Prostate gland (tissue), 2 donors: ENCODE results near the gene SLC9C1. TPM values are rescaled to one million over a fixed set of nuclear protein-coding genes. Genes with fewer than 3 reads are reported as not detected.

Experiments used
- DNase-seq: peaks from one replicate; pipeline ENCODE4 v3.0.0-alpha.2; 2019; ENCODE audit warnings: low spot score
- H3K27ac ChIP-seq, 2 donors: fragments of 200-600 bp; sonication (generic); 2 replicates each; pipeline ENCODE4 v1.5.1; 2017 to 2019
- H3K27me3 ChIP-seq: fragments of 200-600 bp; sonication (generic); replicated peaks from 2 replicates; pipeline ENCODE4 v1.5.1; 2019; ENCODE audit not compliant: insufficient read depth
- H3K36me3 ChIP-seq, 2 donors: fragments of 200-600 bp; sonication (generic); 1 replicate in 1 of 2; 2 replicates in 1 of 2; pipeline versions ENCODE4 v1.5.1 to v1.8.1; 2017 to 2019
- H3K4me1 ChIP-seq: fragments of 200-600 bp; sonication (generic); replicated peaks from 2 replicates; pipeline ENCODE4 v1.5.1; 2019
- H3K4me3 ChIP-seq, 2 donors: fragments of 200-600 bp; sonication (generic); 2 replicates each; pipeline ENCODE4 v1.5.1; 2017 to 2019
- H3K9me3 ChIP-seq: fragments of 200-600 bp; sonication (generic); 2 replicates; pipeline ENCODE4 v1.5.1; 2017
- CTCF ChIP-seq, 4 experiments: fragments of 200-600 bp in 2 of 4; fragments of 450-650 bp in 2 of 4; sonication (generic) in 2 of 4; IDR thresholded peaks; 1 replicate in 3 of 4; 2 replicates in 1 of 4; pipeline ENCODE4 v1.5.1; 2016 to 2019; ENCODE audit warnings: antibody characterized with exemption in 4 of 4, mild to moderate bottlenecking in 2 of 4, moderate library complexity in 2 of 4
- POLR2A ChIP-seq: fragments of 450-650 bp; IDR thresholded peaks from one replicate; pipeline ENCODE4 v1.6.1; 2016; ENCODE audit warnings: antibody characterized with exemption, mild to moderate bottlenecking
- POLR2AphosphoS5 ChIP-seq: sonication (generic); formaldehyde crosslinking; IDR thresholded peaks from one replicate; pipeline ENCODE4 v1.6.1; 2017; ENCODE audit warnings: antibody characterized with exemption
- WGBS: methylation state at CpG from one replicate; pipeline ENCODE4 v1.1.5; 2018; 5-methylcytosine and 5-hydroxymethylcytosine counted together
- intact Hi-C: fragments of 100-400 bp; cut with DNase I; formaldehyde crosslinking; loops from one replicate; pipeline ENCODE4 v1.14.2; 2022
- total RNA-seq, 2 donors: library from RNA; depleted of rRNA; stranded (reverse); fragments of >200 nt; gene quantifications; one replicate each; pipeline ENCODE4 v1.1.0, GENCODE V29; 2016

The SLC9C1 gene
- total RNA-seq, 2 donors from 2014 or later = 0.91 TPM; not detected in 1

- WGBS = 25% methylated on average over 5 of the region's 5 CpGs
- TF ChIP-seq CTCF (IDR thresholded peaks at IDR 0.05) (peak in 3 of 4 experiments; percentile 41 to 63 (median 48)), POLR2A (no peak)
- intact Hi-C loops = no loop called here
- no peak overlapping the region for H3K27ac ChIP-seq
- no peak for DNase-seq
- no peak overlapping the region for H3K4me3 ChIP-seq
- no peaks in the 10 kb centered on the region for H3K36me3 ChIP-seq
- no peaks in the 10 kb centered on the region for H3K9me3 ChIP-seq
- no peaks in the 10 kb centered on the region for H3K4me1 ChIP-seq
- no peaks in the 10 kb centered on the region for H3K27me3 ChIP-seq
Observed at GRCh38 chr3:112136959-112137693, 156.9 kb downstream of the SLC9C1 start.

- intact Hi-C loops = no loop called here
- H3K9me3 ChIP-seq = no peaks in the 10 kb centered on the region
- H3K4me1 ChIP-seq = no peaks in the 10 kb centered on the region
- DNase-seq = no peak
- no peaks in the 10 kb centered on the region for H3K27me3 ChIP-seq
- H3K27ac ChIP-seq = no peak overlapping the region
- H3K4me3 ChIP-seq = no peak overlapping the region
- WGBS = 67% methylated on average over 1 of the region's 1 CpG
- H3K36me3 ChIP-seq = no peaks in the 10 kb centered on the region
- no peak for TF ChIP-seq CTCF (IDR thresholded peaks at IDR 0.05)
- no peak for TF ChIP-seq POLR2AphosphoS5
- no peak for TF ChIP-seq POLR2A
Observed at GRCh38 chr3:112136046-112136445, 158.0 kb downstream of the SLC9C1 start.

GRCh38 chr3:112134335-112135124, 159.5 kb downstream of the SLC9C1 start:
- intact Hi-C loops = no loop called here
- DNase-seq = no peak
- H3K4me1 ChIP-seq = no peaks in the 10 kb centered on the region
- no peaks in the 10 kb centered on the region for H3K27me3 ChIP-seq
- H3K4me3 ChIP-seq = no peak overlapping the region
- TF ChIP-seq POLR2A = no peak
- no peak for TF ChIP-seq CTCF (IDR thresholded peaks at IDR 0.05)
- TF ChIP-seq POLR2AphosphoS5 = peak; percentile 24
- H3K36me3 ChIP-seq = no peaks in the 10 kb centered on the region
- WGBS = 54% methylated on average over 8 of the region's 8 CpGs
- H3K9me3 ChIP-seq = no peaks in the 10 kb centered on the region
- no peak overlapping the region for H3K27ac ChIP-seq

- intact Hi-C loops = no loop called here
- H3K9me3 ChIP-seq = no peaks in the 10 kb centered on the region
- TF ChIP-seq POLR2AphosphoS5 (no peak), POLR2A (no peak), CTCF (IDR thresholded peaks at IDR 0.05) (no peak)
- 91% methylated on average over 5 of the region's 5 CpGs for WGBS
- no peaks in the 10 kb centered on the region for H3K36me3 ChIP-seq
- H3K27ac ChIP-seq = no peak overlapping the region
- no peaks in the 10 kb centered on the region for H3K27me3 ChIP-seq
- H3K4me3 ChIP-seq = no peak overlapping the region
- no peaks in the 10 kb centered on the region for H3K4me1 ChIP-seq
- no peak for DNase-seq
Observed at GRCh38 chr3:112133626-112134334, 160.2 kb downstream of the SLC9C1 start.
